HCT116 (cell line): ENCODE data around the gene LPXN. TPM values are rescaled to one million over a fixed set of nuclear protein-coding genes. Genes with fewer than 3 reads are reported as not detected.

Experiments used
- ATAC-seq: fragments of 200-7000 bp; cut with Tn5 transposase; 2 replicates; pipeline ENCODE4 v1.9.1; 2020; ENCODE audit warnings: mild to moderate bottlenecking, moderate library complexity
- BruUV-seq: library from RNA; stranded (reverse); fragments of 400-500 nt; replicated peaks from 2 replicates; lab custom pipeline; 2021; lab: Mats Ljungman, UMichigan
- CTCF ChIA-PET: fragments of 300-600 bp; sonication (Branson Sonifier 250); formaldehyde crosslinking; loops from one replicate; lab custom pipeline; 2021; ENCODE audit warnings: antibody characterized with exemption; lab: Charles Lee
- POLR2A ChIA-PET: fragments of 300-600, 350-600 bp; sonication (Branson Sonifier 250); formaldehyde crosslinking; loops from one replicate; lab custom pipeline; 2021; ENCODE audit warnings: antibody characterized with exemption; lab: Charles Lee
- RAD21 ChIA-PET, 2 experiments: fragments of 300-600 bp; sonication (Branson Sonifier 250); formaldehyde crosslinking; loops; one replicate each; lab custom pipeline; 2023; ENCODE audit warnings: low total read pairs in 2 of 2; ENCODE audit not compliant: uncharacterized antibody in 2 of 2, unreplicated experiment in 2 of 2, low non-redundant PET in 1 of 2; lab: Charles Lee
- DNase-seq: peaks from one replicate; pipeline ENCODE4 v3.0.0-alpha.2; 2010; ENCODE audit warnings: low read depth, low spot score
- H2AFZ ChIP-seq: fragments of 200-600 bp; shearing (Covaris generic), sonication (generic); 2 replicates; pipeline ENCODE4 v1.6.1; 2017; ENCODE audit warnings: low read depth, mixed run types, mixed read lengths, antibody characterized with exemption, low read length; ENCODE audit not compliant: poor library complexity, severe bottlenecking
- H3K27ac ChIP-seq: 2 replicates; pipeline ENCODE4 v1.5.1; 2012; ENCODE audit warnings: low read depth, low read length
- H3K27me3 ChIP-seq: fragments of 200-600 bp; sonication (generic); 2 replicates; pipeline ENCODE4 v1.6.1; 2016; ENCODE audit warnings: mixed run types, low read length, mixed read lengths; ENCODE audit not compliant: insufficient read depth
- H3K36me3 ChIP-seq, 2 experiments: fragments of 200-500 bp in 1 of 2; fragments of 200-600 bp in 1 of 2; sonication (Bioruptor generic) in 1 of 2; sonication (generic) in 1 of 2; 2 replicates each; pipeline versions ENCODE4 v1.5.1 to v1.6.1; 2014 to 2016; ENCODE audit warnings: low read length in 2 of 2, inconsistent platforms in 1 of 2, mixed read lengths in 1 of 2, mixed run types in 1 of 2; ENCODE audit not compliant: insufficient read depth in 2 of 2, control insufficient read depth in 1 of 2
- H3K4me1 ChIP-seq, 2 experiments: fragments of 200-600 bp in 1 of 2; sonication (generic) in 1 of 2; 2 replicates each; pipeline versions ENCODE4 v1.5.1 to v1.6.1; 2012 to 2017; ENCODE audit warnings: low read length in 2 of 2, inconsistent platforms in 1 of 2, mild to moderate bottlenecking in 1 of 2, mixed read lengths in 1 of 2, mixed run types in 1 of 2, moderate library complexity in 1 of 2; ENCODE audit not compliant: insufficient read depth in 2 of 2, control insufficient read depth in 1 of 2
- H3K4me2 ChIP-seq: fragments of 200-600 bp; sonication (generic); 2 replicates; pipeline ENCODE4 v1.6.1; 2017; ENCODE audit warnings: mixed run types, low read length, mixed read lengths
- H3K4me3 ChIP-seq, 2 experiments: fragments of 200-600 bp in 1 of 2; sonication (generic) in 1 of 2; replicated peaks in 1 of 2; 2 replicates each; pipeline ENCODE4 v1.5.1; 2011 to 2016; ENCODE audit warnings: low read length in 2 of 2, control low read depth in 1 of 2, low read depth in 1 of 2, mild to moderate bottlenecking in 1 of 2, mixed read lengths in 1 of 2, mixed run types in 1 of 2
- H3K79me2 ChIP-seq: fragments of 200-600 bp; sonication (generic); 2 replicates; pipeline ENCODE4 v1.6.1; 2017; ENCODE audit warnings: mild to moderate bottlenecking, mixed run types, low read length, moderate library complexity, mixed read lengths; ENCODE audit not compliant: insufficient read depth
- H3K9ac ChIP-seq: fragments of 200-600 bp; sonication (generic); 2 replicates; pipeline ENCODE4 v1.6.1; 2016; ENCODE audit warnings: low read length, mixed read lengths
- H3K9me2 ChIP-seq: fragments of 200-600 bp; sonication (generic), shearing (Covaris generic); 2 replicates; pipeline ENCODE4 v1.6.1; 2017; ENCODE audit warnings: mixed run types, mild to moderate bottlenecking, moderate library complexity; ENCODE audit not compliant: insufficient read depth
- H3K9me3 ChIP-seq, 2 experiments: fragments of 200-500 bp in 1 of 2; fragments of 200-600 bp in 1 of 2; sonication (Bioruptor generic) in 1 of 2; sonication (generic) in 1 of 2; 2 replicates each; pipeline ENCODE4 v1.6.1; 2014 to 2017; ENCODE audit warnings: low read length in 2 of 2, mixed read lengths in 2 of 2, inconsistent platforms in 1 of 2, low read depth in 1 of 2, mild to moderate bottlenecking in 1 of 2, mixed run types in 1 of 2, moderate library complexity in 1 of 2; ENCODE audit not compliant: control insufficient read depth in 1 of 2, insufficient read depth in 1 of 2
- H4K20me1 ChIP-seq: fragments of 200-600 bp; sonication (generic), shearing (Covaris generic); 2 replicates; pipeline ENCODE4 v1.6.1; 2017; ENCODE audit warnings: mixed run types, mild to moderate bottlenecking, moderate library complexity; ENCODE audit not compliant: insufficient read depth
- CBX3 ChIP-seq: IDR thresholded peaks from 2 replicates; pipeline ENCODE4 v1.6.1; 2012; ENCODE audit warnings: low read depth
- CEBPB ChIP-seq: IDR thresholded peaks from 2 replicates; pipeline ENCODE4 v1.6.1; 2012; ENCODE audit warnings: low read depth
- EGR1 ChIP-seq: IDR thresholded peaks from 2 replicates; pipeline ENCODE4 v1.6.1; 2012; ENCODE audit warnings: low read depth
- ELF1 ChIP-seq: IDR thresholded peaks from 2 replicates; pipeline ENCODE4 v1.6.1; 2012; ENCODE audit warnings: low read depth, borderline replicate concordance
- EZH2 ChIP-seq: fragments of 200-600 bp; sonication (generic); IDR thresholded peaks from 2 replicates; pipeline ENCODE4 v1.6.1; 2017; ENCODE audit warnings: antibody characterized with exemption, mixed run types
- EZH2phosphoT487 ChIP-seq: fragments of 200-600 bp; IDR thresholded peaks from 2 replicates; pipeline ENCODE4 v1.6.1; 2018; ENCODE audit warnings: antibody characterized with exemption, borderline replicate concordance
- FOSL1 ChIP-seq: IDR thresholded peaks from 2 replicates; pipeline ENCODE4 v1.6.1; 2012; ENCODE audit warnings: low read depth
- JUND ChIP-seq: IDR thresholded peaks from 2 replicates; pipeline ENCODE4 v1.6.1; 2012
- POLR2AphosphoS5 ChIP-seq: IDR thresholded peaks from 2 replicates; pipeline ENCODE4 v1.6.1; 2011; ENCODE audit warnings: mild to moderate bottlenecking, low read depth, low read length, moderate library complexity
- RAD21 ChIP-seq: IDR thresholded peaks from 2 replicates; pipeline ENCODE4 v1.6.1; 2012; ENCODE audit warnings: low read depth, mild to moderate bottlenecking
- SIN3A ChIP-seq: IDR thresholded peaks from 2 replicates; pipeline ENCODE4 v1.6.1; 2012; ENCODE audit warnings: low read depth
- SP1 ChIP-seq: IDR thresholded peaks from 2 replicates; pipeline ENCODE4 v1.6.1; 2012; ENCODE audit warnings: low read depth
- SRF ChIP-seq: IDR thresholded peaks from 2 replicates; pipeline ENCODE4 v1.6.1; 2012; ENCODE audit warnings: low read depth
- TCF7L2 ChIP-seq: IDR thresholded peaks from 2 replicates; pipeline ENCODE4 v1.7.0; 2011; ENCODE audit warnings: borderline replicate concordance, inconsistent platforms; ENCODE audit not compliant: insufficient read depth, insufficient read length; ENCODE audit errors: extremely low read depth
- ZFX ChIP-seq: fragments of 450-650 bp; IDR thresholded peaks from 2 replicates; pipeline ENCODE4 v1.6.1; 2017
- intact Hi-C: fragments of 100-400 bp; cut with micrococcal nuclease; formaldehyde crosslinking; loops from 2 replicates; pipeline ENCODE4 v1.10.0; 2022
- total RNA-seq: library from RNA; stranded (reverse); gene quantifications from one replicate; pipeline ENCODE4 v1.2.1, GENCODE V29; 2021; ENCODE audit not compliant: unreplicated experiment
- TF ChIP-seq, protein P1 (sequence below): IDR thresholded peaks from 2 replicates; pipeline ENCODE4 v1.6.1; 2012
- TF ChIP-seq, protein P2 (sequence below), 3 experiments: fragments of 200-600 bp in 1 of 3; sonication (generic) in 1 of 3; IDR thresholded peaks in 2 of 3; conservative IDR thresholded peaks in 1 of 3; 2 replicates each; pipeline ENCODE4 v1.5.1; 2012 to 2017; ENCODE audit warnings: low read depth in 2 of 3, low read length in 2 of 3, antibody characterized with exemption in 1 of 3, borderline replicate concordance in 1 of 3, control low read depth in 1 of 3, mild to moderate bottlenecking in 1 of 3, mixed read lengths in 1 of 3, mixed run types in 1 of 3, moderate library complexity in 1 of 3; ENCODE audit not compliant: insufficient read depth in 1 of 3

LPXN gene
- total RNA-seq, 1 experiment from 2014 or later = 3.6 TPM

DNA sequence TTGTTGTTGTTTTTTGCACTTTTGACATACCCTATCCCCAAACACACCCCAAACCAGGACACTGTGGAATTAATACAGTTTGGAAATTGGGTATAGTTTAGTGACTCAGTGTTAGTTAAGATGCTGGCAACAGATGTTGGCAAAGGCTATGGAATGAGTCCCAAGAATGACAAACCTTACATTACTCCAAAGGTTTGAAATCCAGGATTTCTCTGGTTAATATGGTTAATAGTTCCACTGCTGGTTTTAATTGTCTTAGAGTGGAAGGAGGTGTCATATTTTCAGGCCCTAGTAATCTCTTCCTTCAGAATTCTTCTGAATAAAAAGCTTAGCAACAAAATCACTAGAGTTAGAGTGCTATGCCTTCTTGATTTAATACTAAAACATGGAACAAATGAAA is 775 bp downstream of the LPXN start:
- Histone ChIP-seq H3K9me3 (no peaks in the 10 kb centered on the region), H3K27ac (no peak overlapping the region), H3K4me3 (no peak overlapping the region), H3K36me3 (no peaks in the 10 kb centered on the region), H3K4me2 (no peak overlapping the region), H3K4me1 (peaks cover 14 to 29% of the 10 kb centered on the region in 2 experiments), H3K79me2 (peaks cover 17% of the 10 kb centered on the region), H3K9ac (no peak overlapping the region), H2AFZ (no peak overlapping the region), H3K9me2 (no peaks in the 10 kb centered on the region), H3K27me3 (no peaks in the 10 kb centered on the region), H4K20me1 (no peaks in the 10 kb centered on the region)
- TF ChIP-seq RAD21 = no peak
- no peak for TF ChIP-seq CBX3
- TF ChIP-seq ELF1 = no peak
- TF ChIP-seq SRF = no peak
- no peak for TF ChIP-seq SP1
- no peak for TF ChIP-seq POLR2AphosphoS5
- no peak for ATAC-seq
- no peak for DNase-seq
- intact Hi-C loops = loop anchor here (5.0 kb wide), 5 partner anchors 327 to 908 kb away; partner anchors contain the start of genes FAM111A, MED19, TMX2 and ZDHHC5
- RAD21 ChIA-PET = no interaction called here
- BruUV-seq = no TSS peak
- POLR2A ChIA-PET = no interaction called here
- CTCF ChIA-PET = no interaction called here

DNA sequence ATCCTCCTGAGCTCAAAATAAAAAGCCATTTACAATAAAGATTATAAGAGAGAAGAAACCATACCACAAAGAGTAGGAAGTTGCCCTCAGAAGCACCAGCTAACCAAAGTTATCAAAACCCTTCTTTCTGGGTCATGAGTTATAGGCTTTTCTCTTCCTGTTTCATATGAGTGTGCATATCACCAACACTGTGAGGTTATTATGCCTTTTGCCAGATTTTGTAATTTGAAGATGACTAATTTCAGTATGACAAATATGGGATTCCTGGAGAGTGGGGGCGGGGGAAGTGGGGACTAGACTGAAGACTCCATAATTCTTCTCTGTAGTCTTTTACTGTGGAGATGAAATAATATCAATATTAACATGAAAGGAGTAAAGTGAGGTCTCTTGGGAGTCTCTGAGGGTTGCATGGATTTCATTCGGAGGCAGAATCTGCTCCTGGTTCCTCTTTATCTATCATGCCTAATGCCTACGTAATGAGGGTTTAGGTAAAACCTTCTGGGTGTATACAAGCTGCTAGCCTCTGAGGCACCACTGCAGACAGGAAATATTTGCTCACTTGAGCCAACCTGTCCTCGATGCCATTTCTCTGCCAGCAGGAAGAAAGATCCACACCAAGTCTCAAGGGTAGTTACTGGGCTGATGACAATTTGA is 2.1 kb downstream of the LPXN start:
- Histone ChIP-seq H3K4me1 (peaks cover 14 to 29% of the 10 kb centered on the region in 2 experiments), H2AFZ (no peak overlapping the region), H3K79me2 (peaks cover 9% of the 10 kb centered on the region), H4K20me1 (no peaks in the 10 kb centered on the region), H3K4me3 (peak overlapping the region in 1 of 2 experiments; percentile 5; a peak in 1 of 4 replicates), H3K9me3 (no peaks in the 10 kb centered on the region), H3K27me3 (no peaks in the 10 kb centered on the region), H3K9ac (no peak overlapping the region), H3K9me2 (no peaks in the 10 kb centered on the region), H3K27ac (no peak overlapping the region), H3K36me3 (no peaks in the 10 kb centered on the region), H3K4me2 (peak overlapping the region; percentile 52)
- intact Hi-C loops = no loop called here
- ChIA-PET RAD21 (no interaction called here), CTCF (no interaction called here), POLR2A (no interaction called here)
- ATAC-seq = no peak
- peak; percentile 20; the same call in 1 of the 2 replicates for TF ChIP-seq ELF1
- TF ChIP-seq SP1 = peak; percentile 38; the same call in 1 of the 2 replicates
- TF ChIP-seq, protein P1, sequence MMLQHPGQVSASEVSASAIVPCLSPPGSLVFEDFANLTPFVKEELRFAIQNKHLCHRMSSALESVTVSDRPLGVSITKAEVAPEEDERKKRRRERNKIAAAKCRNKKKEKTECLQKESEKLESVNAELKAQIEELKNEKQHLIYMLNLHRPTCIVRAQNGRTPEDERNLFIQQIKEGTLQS = no peak
- no peak for TF ChIP-seq EZH2
- no peak for TF ChIP-seq CBX3
- TF ChIP-seq RAD21 = no peak
- TF ChIP-seq ZFX = no peak
- TF ChIP-seq SIN3A = no peak
- TF ChIP-seq JUND = peak; percentile 44; the same call in 1 of the 2 replicates
- no peak for TF ChIP-seq TCF7L2
- peak; percentile 56; the same call in 1 of the 2 replicates for TF ChIP-seq EGR1
- no peak for TF ChIP-seq EZH2phosphoT487
- peak; percentile 60; the same call in 1 of the 2 replicates for TF ChIP-seq FOSL1
- TF ChIP-seq, protein P2, sequence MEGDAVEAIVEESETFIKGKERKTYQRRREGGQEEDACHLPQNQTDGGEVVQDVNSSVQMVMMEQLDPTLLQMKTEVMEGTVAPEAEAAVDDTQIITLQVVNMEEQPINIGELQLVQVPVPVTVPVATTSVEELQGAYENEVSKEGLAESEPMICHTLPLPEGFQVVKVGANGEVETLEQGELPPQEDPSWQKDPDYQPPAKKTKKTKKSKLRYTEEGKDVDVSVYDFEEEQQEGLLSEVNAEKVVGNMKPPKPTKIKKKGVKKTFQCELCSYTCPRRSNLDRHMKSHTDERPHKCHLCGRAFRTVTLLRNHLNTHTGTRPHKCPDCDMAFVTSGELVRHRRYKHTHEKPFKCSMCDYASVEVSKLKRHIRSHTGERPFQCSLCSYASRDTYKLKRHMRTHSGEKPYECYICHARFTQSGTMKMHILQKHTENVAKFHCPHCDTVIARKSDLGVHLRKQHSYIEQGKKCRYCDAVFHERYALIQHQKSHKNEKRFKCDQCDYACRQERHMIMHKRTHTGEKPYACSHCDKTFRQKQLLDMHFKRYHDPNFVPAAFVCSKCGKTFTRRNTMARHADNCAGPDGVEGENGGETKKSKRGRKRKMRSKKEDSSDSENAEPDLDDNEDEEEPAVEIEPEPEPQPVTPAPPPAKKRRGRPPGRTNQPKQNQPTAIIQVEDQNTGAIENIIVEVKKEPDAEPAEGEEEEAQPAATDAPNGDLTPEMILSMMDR (IDR thresholded peaks at IDR 0.05 in 2 of 3, conservative IDR thresholded peaks at IDR 0.05 in 1 of 3; ENCODE audit: borderline replicate concordance in 1 of 3, insufficient read depth in 1 of 3, low read depth in 2 of 3, low read length in 2 of 3) = no peak
- TF ChIP-seq CEBPB = peak; percentile 74
- TF ChIP-seq SRF = peak; percentile 63; the same call in 1 of the 2 replicates
- no TSS peak for BruUV-seq
- DNase-seq = no peak
